Neural cell (in vitro differentiated cells): ENCODE data around the gene DGKG.

Experiments
- EZH2 ChIP-seq: fragments of 200-600, 300-800 bp; shearing (Covaris generic), sonication (generic); IDR thresholded peaks from 2 replicates; pipeline ENCODE4 v1.6.1; 2014; ENCODE audit warnings: antibody characterized with exemption, low read length, borderline replicate concordance, mild to moderate bottlenecking; ENCODE audit not compliant: insufficient read depth, poor library complexity, severe bottlenecking
- RAD21 ChIP-seq: fragments of 450-650 bp; conservative IDR thresholded peaks from 2 replicates; pipeline ENCODE4 v1.6.1; 2014; ENCODE audit warnings: antibody characterized with exemption, mild to moderate bottlenecking, moderate library complexity
- TF ChIP-seq, protein P1 (sequence below): fragments of 450-650 bp; IDR thresholded peaks from 2 replicates; pipeline ENCODE4 v1.5.1; 2014; ENCODE audit warnings: antibody characterized with exemption, mild to moderate bottlenecking, moderate library complexity; ENCODE audit not compliant: poor library complexity, severe bottlenecking

DNA sequence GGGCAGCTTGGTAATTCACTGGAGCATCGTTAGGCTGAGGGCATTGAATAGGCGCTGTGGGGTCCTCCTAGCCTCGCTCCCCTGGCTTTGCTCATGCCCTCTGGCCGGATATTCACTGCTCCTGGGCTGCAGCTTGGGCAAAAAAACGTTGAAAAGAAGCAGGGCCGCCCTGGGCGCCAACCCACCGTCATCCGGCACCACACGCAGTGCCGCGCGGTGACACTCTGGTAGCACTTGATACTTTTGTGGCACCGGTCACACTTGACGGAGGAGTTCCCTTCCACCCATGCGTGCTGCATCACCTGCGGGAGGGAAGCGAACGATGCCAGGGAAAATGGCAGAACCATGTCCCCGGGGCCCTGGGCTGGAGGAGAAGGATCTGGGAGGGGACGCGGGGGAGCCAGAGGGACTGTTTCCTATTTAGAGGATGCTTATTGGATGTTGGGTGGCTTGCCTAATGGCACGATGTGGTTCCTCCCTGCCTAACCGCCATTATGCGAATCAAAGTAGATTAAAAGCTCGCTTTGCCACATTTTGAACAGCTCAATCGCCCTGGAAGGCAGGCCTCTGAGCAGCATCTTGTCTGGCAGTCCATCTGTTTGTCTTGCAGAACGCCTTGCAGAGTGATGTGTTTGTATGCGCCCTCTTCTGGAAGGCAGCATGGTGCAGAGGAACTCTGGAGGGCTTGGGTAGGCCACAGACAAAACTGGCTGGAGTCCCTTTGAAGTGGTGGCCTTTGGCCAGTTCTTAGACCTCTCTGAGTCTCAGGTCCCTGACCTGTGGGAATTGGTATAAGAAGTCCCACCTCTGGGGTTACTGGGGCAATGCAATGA is 93.2 kb downstream of the DGKG start:
- TF ChIP-seq, protein P1, sequence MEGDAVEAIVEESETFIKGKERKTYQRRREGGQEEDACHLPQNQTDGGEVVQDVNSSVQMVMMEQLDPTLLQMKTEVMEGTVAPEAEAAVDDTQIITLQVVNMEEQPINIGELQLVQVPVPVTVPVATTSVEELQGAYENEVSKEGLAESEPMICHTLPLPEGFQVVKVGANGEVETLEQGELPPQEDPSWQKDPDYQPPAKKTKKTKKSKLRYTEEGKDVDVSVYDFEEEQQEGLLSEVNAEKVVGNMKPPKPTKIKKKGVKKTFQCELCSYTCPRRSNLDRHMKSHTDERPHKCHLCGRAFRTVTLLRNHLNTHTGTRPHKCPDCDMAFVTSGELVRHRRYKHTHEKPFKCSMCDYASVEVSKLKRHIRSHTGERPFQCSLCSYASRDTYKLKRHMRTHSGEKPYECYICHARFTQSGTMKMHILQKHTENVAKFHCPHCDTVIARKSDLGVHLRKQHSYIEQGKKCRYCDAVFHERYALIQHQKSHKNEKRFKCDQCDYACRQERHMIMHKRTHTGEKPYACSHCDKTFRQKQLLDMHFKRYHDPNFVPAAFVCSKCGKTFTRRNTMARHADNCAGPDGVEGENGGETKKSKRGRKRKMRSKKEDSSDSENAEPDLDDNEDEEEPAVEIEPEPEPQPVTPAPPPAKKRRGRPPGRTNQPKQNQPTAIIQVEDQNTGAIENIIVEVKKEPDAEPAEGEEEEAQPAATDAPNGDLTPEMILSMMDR: no peak
- TF ChIP-seq RAD21: no peak
- TF ChIP-seq EZH2: no peak
